Loucy (cell line): ENCODE results near the gene PAQR3.

Experiments used
- CTCF ChIP-seq: fragments of 200-600 bp; sonication (generic); conservative IDR thresholded peaks from 2 replicates; pipeline ENCODE4 v1.5.1; 2014; ENCODE audit warnings: mild to moderate bottlenecking, antibody characterized with exemption, low read length
- EZH2phosphoT487 ChIP-seq: fragments of 200-600 bp; IDR thresholded peaks from 2 replicates; pipeline ENCODE4 v1.6.1; 2018; ENCODE audit warnings: antibody characterized with exemption, mild to moderate bottlenecking, moderate library complexity, borderline replicate concordance

GRCh38 chr4:78904143-78904542, 35.1 kb downstream of the PAQR3 start:
- no peak for TF ChIP-seq CTCF
- no peak for TF ChIP-seq EZH2phosphoT487
